K562 (cell line): ENCODE data around the gene CIB1. TPM values are rescaled to one million over a fixed set of nuclear protein-coding genes. Genes with fewer than 3 reads are reported as not detected.

Experiments used
- ATF7 ChIP-seq: fragments of 450-650 bp; IDR thresholded peaks from 2 replicates; pipeline ENCODE4 v1.7.1; 2014; ENCODE audit warnings: mild to moderate bottlenecking, moderate library complexity
- CBX1 ChIP-seq: sonication (generic); IDR thresholded peaks from 2 replicates; pipeline ENCODE4 v1.6.1; 2016; ENCODE audit warnings: antibody characterized with exemption, low read depth, mild to moderate bottlenecking
- E2F5 ChIP-seq: sonication (generic); formaldehyde crosslinking; IDR thresholded peaks from 2 replicates; pipeline ENCODE4 v1.8.0; 2022; ENCODE audit warnings: mild to moderate bottlenecking, missing genetic modification reagents
- FOXO4 ChIP-seq: fragments of 450-650 bp; formaldehyde crosslinking; IDR thresholded peaks from 2 replicates; pipeline ENCODE4 v1.4.0; 2020; ENCODE audit warnings: mild to moderate bottlenecking, moderate library complexity
- MAX ChIP-seq: sonication (generic); formaldehyde crosslinking; IDR thresholded peaks from 2 replicates; pipeline ENCODE4 v1.9.0; 2022; ENCODE audit warnings: mild to moderate bottlenecking, missing genetic modification reagents
- NBN ChIP-seq: fragments of 450-650 bp; IDR thresholded peaks from 2 replicates; pipeline ENCODE4 v1.6.1; 2016; ENCODE audit warnings: low read depth, mild to moderate bottlenecking
- POLR3G ChIP-seq: IDR thresholded peaks from 2 replicates; pipeline ENCODE4 v1.6.1; 2011; ENCODE audit not compliant: insufficient read length, insufficient replicate concordance; ENCODE audit errors: extremely low read depth
- PTRF ChIP-seq: fragments of 450-650 bp; IDR thresholded peaks from 2 replicates; pipeline ENCODE4 v1.6.1; 2016; ENCODE audit warnings: mild to moderate bottlenecking, missing genetic modification characterization, missing compliant biosample characterization
- TFAM ChIP-seq: fragments of 250-450 bp; sonication (Bioruptor Pico); conservative IDR thresholded peaks from 2 replicates; pipeline ENCODE4 v1.5.0; 2021; ENCODE audit warnings: mild to moderate bottlenecking, moderate library complexity
- U2AF1 ChIP-seq: fragments of 200-400 bp; formaldehyde crosslinking; optimal IDR thresholded peaks from 2 replicates; pipeline ENCODE3; 2017; ENCODE audit warnings: mild to moderate bottlenecking, low read depth, low read length, moderate library complexity
- ZNF174 ChIP-seq: fragments of 250-450 bp; sonication (Bioruptor Pico); IDR thresholded peaks from 2 replicates; pipeline ENCODE4 v1.4.0; 2020; ENCODE audit warnings: mild to moderate bottlenecking
- ZNF212 ChIP-seq: fragments of 450-650 bp; formaldehyde crosslinking; IDR thresholded peaks from 2 replicates; pipeline ENCODE4 v1.4.0; 2020; ENCODE audit warnings: mild to moderate bottlenecking
- ZNF398 ChIP-seq: fragments of 250-450 bp; sonication (Bioruptor Pico); IDR thresholded peaks from 2 replicates; pipeline ENCODE4 v1.8.0; 2021; ENCODE audit warnings: moderate library complexity, mild to moderate bottlenecking, inconsistent platforms
- polyA plus RNA-seq, 8 experiments: library from polyadenylated mRNA; depleted of rRNA in 4 of 8; stranded (reverse) in 5 of 8; unstranded in 3 of 8; fragments of >200 nt; fragmentation: Nextera tagmentation in 2 of 8; fragmentation: Illumina TruSeq in 1 of 8; extraction: Ambion mirVana in 2 of 8; extraction: Trizol in 1 of 8; gene quantifications; 2 replicates each; pipeline versions ENCODE4 v1.2.1 to v1.2.3, GENCODE V29; 2011 to 2014; ENCODE audit warnings: inconsistent platforms in 1 of 8, missing spikeins in 1 of 8
- total RNA-seq, 7 experiments: library from RNA; depleted of rRNA in 6 of 7; stranded (reverse); fragments of >200 nt in 6 of 7; fragmentation: Illumina TruSeq in 2 of 7; extraction: Trizol in 2 of 7; gene quantifications; 2 replicates each; pipeline versions ENCODE4 v1.2.1 to v1.2.3, GENCODE V29; 2011 to 2021; ENCODE audit warnings: low replicate concordance in 1 of 7
- TF ChIP-seq, protein P1 (sequence below): fragments of 450-650 bp; IDR thresholded peaks from 2 replicates; pipeline ENCODE4 v1.6.1; 2014; ENCODE audit warnings: low read depth, mild to moderate bottlenecking, moderate library complexity, borderline replicate concordance
- TF ChIP-seq, protein P2 (sequence below): sonication (generic); formaldehyde crosslinking; IDR thresholded peaks from 2 replicates; pipeline ENCODE4 v1.8.0; 2022; ENCODE audit warnings: mild to moderate bottlenecking, low read depth, missing genetic modification reagents
- TF ChIP-seq, protein P3 (sequence below): sonication (generic); formaldehyde crosslinking; IDR thresholded peaks from 2 replicates; pipeline ENCODE4 v1.8.0; 2022; ENCODE audit warnings: mild to moderate bottlenecking, missing genetic modification reagents
- TF ChIP-seq, protein P4 (sequence below): fragments of 450-650 bp; IDR thresholded peaks from 2 replicates; pipeline ENCODE4 v1.6.1; 2016

Gene CIB1
- total and polyA plus RNA-seq, 9 of the 15 experiments (the other 6 are each of a cell fraction or from before 2014, with no cell fraction given): 14.9 to 136 (median 64.5) TPM

GRCh38 chr15:90188914-90189748, 44.6 kb downstream of the CIB1 start (continued):
- TF ChIP-seq E2F5 (CRISPR knock-in tag): no peak
- no peak for TF ChIP-seq ATF7
- no peak for TF ChIP-seq U2AF1
- no peak for TF ChIP-seq CBX1
- TF ChIP-seq TFAM (CRISPR knock-in tag): no peak
- TF ChIP-seq, protein P1, sequence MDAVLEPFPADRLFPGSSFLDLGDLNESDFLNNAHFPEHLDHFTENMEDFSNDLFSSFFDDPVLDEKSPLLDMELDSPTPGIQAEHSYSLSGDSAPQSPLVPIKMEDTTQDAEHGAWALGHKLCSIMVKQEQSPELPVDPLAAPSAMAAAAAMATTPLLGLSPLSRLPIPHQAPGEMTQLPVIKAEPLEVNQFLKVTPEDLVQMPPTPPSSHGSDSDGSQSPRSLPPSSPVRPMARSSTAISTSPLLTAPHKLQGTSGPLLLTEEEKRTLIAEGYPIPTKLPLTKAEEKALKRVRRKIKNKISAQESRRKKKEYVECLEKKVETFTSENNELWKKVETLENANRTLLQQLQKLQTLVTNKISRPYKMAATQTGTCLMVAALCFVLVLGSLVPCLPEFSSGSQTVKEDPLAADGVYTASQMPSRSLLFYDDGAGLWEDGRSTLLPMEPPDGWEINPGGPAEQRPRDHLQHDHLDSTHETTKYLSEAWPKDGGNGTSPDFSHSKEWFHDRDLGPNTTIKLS: no peak
- TF ChIP-seq, protein P2, sequence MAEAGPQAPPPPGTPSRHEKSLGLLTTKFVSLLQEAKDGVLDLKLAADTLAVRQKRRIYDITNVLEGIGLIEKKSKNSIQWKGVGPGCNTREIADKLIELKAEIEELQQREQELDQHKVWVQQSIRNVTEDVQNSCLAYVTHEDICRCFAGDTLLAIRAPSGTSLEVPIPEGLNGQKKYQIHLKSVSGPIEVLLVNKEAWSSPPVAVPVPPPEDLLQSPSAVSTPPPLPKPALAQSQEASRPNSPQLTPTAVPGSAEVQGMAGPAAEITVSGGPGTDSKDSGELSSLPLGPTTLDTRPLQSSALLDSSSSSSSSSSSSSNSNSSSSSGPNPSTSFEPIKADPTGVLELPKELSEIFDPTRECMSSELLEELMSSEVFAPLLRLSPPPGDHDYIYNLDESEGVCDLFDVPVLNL (CRISPR knock-in tag): no peak
- TF ChIP-seq ZNF212 (CRISPR knock-in tag): no peak
- peak; percentile 48; the same call in 1 of the 2 replicates for TF ChIP-seq NBN
- no peak for TF ChIP-seq PTRF (tag)
- TF ChIP-seq MAX (CRISPR knock-in tag): no peak
- TF ChIP-seq, protein P3, sequence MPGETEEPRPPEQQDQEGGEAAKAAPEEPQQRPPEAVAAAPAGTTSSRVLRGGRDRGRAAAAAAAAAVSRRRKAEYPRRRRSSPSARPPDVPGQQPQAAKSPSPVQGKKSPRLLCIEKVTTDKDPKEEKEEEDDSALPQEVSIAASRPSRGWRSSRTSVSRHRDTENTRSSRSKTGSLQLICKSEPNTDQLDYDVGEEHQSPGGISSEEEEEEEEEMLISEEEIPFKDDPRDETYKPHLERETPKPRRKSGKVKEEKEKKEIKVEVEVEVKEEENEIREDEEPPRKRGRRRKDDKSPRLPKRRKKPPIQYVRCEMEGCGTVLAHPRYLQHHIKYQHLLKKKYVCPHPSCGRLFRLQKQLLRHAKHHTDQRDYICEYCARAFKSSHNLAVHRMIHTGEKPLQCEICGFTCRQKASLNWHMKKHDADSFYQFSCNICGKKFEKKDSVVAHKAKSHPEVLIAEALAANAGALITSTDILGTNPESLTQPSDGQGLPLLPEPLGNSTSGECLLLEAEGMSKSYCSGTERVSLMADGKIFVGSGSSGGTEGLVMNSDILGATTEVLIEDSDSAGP (CRISPR knock-in tag): no peak
- no peak for TF ChIP-seq FOXO4
- TF ChIP-seq, protein P4, sequence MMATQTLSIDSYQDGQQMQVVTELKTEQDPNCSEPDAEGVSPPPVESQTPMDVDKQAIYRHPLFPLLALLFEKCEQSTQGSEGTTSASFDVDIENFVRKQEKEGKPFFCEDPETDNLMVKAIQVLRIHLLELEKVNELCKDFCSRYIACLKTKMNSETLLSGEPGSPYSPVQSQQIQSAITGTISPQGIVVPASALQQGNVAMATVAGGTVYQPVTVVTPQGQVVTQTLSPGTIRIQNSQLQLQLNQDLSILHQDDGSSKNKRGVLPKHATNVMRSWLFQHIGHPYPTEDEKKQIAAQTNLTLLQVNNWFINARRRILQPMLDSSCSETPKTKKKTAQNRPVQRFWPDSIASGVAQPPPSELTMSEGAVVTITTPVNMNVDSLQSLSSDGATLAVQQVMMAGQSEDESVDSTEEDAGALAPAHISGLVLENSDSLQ: no peak
- no peak for TF ChIP-seq ZNF174 (CRISPR knock-in tag)
- no peak for TF ChIP-seq POLR3G
- TF ChIP-seq ZNF398 (CRISPR knock-in tag): no peak
